LNCaP clone FGC (cell line): ENCODE results near the gene GPR31.

Experiments
- DNase-seq: peaks from one replicate; pipeline ENCODE4 v3.0.0-alpha.2; 2011; ENCODE audit warnings: low read depth
- H3K4me3 ChIP-seq: 2 replicates; pipeline ENCODE4 v1.5.1; 2011; ENCODE audit warnings: mild to moderate bottlenecking, low read depth, low read length, control low read depth
- TF ChIP-seq, protein P1 (sequence below): IDR thresholded peaks from 2 replicates; pipeline ENCODE4 v1.5.1; 2012; ENCODE audit warnings: mild to moderate bottlenecking; ENCODE audit not compliant: control insufficient read depth, insufficient read depth; ENCODE audit errors: extremely low read depth

Gene GPR31

DNA sequence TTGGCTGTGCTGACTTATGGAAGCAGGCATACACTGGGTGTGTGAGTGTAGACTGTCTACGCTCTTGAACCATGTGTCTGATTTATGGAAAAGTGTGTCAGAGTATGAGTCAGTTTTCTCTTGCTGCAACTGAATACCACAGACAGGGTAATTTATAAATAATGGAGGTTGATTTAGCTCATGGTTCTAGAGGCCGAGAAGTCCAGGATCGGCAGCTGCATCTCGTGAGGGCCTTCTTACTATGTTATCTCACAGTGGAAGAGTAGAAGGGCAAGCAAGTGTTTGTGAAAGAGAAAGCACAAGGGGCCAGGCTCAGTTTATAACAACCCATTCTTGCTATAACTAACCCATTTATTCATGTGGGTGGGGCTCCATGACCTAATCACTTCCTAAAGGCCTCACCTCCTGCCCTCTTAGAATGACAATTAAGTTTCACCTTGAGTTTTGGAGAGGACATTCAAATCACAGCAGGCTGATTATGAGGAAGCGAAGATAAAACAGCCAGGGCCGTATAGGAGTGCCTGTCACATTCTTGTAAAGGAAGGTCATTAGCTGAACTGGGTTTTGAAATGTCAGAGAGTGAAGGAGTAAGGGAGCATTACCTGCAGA is 6.7 kb downstream of the GPR31 start:
- H3K4me3 ChIP-seq = no peak overlapping the region

DNA sequence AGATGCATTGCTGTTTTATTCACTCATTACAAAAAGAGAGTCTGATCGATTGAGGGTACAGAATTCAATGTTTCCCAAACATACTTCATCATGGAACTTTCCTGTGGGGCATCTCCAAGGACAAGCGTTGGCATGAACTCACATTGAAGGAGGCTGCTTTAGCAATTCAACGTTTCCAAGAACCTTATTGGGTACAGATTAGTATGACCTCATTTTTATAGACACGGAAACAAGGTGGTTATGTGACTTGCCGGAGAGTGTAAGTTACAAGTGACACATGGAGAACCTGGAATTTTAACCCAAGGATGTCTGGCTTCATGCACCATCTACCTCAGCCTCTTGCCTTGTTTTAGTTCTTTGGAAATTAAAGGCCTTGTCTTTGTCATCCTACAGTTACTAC is 8.8 kb downstream of the GPR31 start:
- no peak overlapping the region for H3K4me3 ChIP-seq
- no peak for DNase-seq
- TF ChIP-seq, protein P1, sequence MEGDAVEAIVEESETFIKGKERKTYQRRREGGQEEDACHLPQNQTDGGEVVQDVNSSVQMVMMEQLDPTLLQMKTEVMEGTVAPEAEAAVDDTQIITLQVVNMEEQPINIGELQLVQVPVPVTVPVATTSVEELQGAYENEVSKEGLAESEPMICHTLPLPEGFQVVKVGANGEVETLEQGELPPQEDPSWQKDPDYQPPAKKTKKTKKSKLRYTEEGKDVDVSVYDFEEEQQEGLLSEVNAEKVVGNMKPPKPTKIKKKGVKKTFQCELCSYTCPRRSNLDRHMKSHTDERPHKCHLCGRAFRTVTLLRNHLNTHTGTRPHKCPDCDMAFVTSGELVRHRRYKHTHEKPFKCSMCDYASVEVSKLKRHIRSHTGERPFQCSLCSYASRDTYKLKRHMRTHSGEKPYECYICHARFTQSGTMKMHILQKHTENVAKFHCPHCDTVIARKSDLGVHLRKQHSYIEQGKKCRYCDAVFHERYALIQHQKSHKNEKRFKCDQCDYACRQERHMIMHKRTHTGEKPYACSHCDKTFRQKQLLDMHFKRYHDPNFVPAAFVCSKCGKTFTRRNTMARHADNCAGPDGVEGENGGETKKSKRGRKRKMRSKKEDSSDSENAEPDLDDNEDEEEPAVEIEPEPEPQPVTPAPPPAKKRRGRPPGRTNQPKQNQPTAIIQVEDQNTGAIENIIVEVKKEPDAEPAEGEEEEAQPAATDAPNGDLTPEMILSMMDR = no peak

More for the DNA sequence above, 6.7 kb downstream of the GPR31 start:
- DNase-seq = no peak
- TF ChIP-seq, protein P1 = no peak

DNA sequence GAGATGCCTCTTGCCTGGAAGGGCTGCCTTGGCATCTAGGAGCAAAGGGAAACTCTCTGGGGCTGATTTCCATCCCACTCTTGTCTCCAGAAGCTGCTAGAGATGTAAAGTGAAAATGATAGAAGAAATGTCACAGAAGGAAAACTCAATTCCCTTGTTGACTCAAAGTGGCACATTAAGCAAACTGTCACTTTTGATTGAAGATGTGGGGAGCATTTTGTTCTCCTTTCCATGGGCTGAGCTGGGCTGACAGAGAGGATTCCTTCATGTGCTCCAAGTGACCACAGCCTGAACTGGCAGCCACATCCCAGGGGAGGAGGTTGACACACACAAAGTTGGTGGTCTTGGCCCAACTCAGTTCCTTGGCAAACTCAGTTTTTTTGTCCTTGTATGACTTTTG is 9.8 kb downstream of the GPR31 start:
- TF ChIP-seq, protein P1 = no peak
- no peak overlapping the region for H3K4me3 ChIP-seq
- DNase-seq = no peak

DNA sequence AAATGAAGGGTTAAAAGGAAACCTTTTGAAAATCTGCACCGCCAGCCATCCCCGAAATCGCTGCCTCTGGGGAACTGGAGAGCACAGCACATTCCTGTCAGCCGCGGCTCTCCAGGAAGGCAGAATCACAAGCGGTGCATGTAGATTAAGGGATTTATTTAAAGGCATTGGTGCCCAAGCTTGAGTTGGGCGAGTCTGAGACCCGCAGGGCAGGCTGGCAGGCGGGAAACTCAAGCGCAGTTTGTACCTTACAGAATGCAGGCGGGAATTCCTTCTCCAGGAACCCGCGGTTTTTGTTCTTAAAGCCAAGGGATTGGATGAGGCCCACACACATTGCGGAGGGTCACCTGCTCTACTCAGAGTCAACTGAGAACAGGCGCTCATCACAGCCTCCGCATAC is 10.8 kb downstream of the GPR31 start:
- no peak overlapping the region for H3K4me3 ChIP-seq
- TF ChIP-seq, protein P1 = no peak
- DNase-seq = no peak

DNA sequence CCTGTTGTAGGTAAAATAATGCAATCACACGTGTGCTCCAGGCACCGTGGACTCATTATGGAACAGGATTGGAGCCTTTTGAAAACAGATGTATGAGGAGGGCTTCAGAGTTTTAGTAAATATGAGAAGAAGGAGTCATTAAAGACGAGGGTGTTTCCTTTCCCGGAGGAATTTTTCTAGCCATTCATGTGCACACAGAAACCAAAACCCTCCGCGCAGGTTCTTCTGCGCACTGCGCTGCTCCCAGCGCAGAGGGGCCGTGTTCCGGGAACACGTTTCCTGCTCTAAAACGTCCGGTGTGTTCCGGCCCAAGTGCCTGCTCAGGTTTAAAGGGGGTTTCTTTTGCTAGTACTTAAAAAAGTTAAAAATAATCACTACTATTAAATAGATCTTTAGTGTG is 11.6 kb downstream of the GPR31 start:
- no peak overlapping the region for H3K4me3 ChIP-seq
- no peak for DNase-seq
- TF ChIP-seq, protein P1 = no peak

DNA sequence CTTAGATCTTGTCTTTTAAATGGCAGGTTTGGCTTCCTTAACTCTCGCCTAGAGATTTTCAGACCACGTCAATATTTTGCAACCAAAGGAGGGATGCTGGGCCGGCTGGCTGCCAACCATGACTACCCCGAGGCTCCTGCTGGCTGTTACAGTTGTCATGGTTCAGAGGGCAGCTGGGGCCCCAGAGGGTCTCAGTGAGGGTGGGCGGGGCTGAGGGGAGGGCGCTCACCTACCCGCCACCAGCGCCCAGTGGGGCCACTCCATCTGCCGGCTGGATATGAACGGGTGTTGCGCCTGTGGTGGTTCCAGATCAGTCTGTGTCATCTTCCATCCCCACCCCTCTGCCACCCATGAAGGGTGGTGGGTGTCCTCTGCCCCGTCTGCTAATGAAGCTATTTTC is 12.3 kb downstream of the GPR31 start:
- no peak overlapping the region for H3K4me3 ChIP-seq
- TF ChIP-seq, protein P1 = no peak
- DNase-seq = no peak

DNA sequence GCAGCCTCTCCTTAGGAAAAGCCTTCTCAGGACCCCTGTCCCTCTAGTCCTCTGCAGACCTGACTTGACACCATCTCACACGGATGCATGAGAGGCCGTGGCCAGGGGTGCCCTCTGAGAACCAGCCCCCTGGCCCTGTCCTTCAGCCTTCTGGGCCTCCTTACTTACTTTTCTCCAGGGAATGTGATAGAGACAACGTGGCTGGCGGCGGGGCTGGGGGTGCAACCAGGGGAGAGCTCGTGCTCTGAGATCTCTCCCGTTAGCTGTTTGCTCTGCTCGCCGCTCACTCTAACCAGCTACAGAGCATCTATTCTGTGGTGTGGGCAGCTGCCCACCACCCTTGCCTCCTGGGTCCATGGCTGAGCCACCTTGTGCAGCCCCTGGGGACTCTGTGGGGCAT is 14.7 kb downstream of the GPR31 start:
- TF ChIP-seq, protein P1 = no peak
- no peak overlapping the region for H3K4me3 ChIP-seq
- DNase-seq = no peak
